Endothelial cell of umbilical vein (primary cell): ENCODE measurements around the gene BTN1A1. TPM values are rescaled to one million over a fixed set of nuclear protein-coding genes. Genes with fewer than 3 reads are reported as not detected.

Source experiments
- BruUV-seq: library from RNA; stranded (reverse); fragments of 400-500 nt; replicated peaks from 2 replicates; lab custom pipeline; 2021; lab: Mats Ljungman, UMichigan
- CTCF ChIA-PET: fragments of 300-600, 350-600 bp; sonication (Branson Sonifier 250); formaldehyde crosslinking; loops from one replicate; lab custom pipeline; 2021; ENCODE audit warnings: antibody characterized with exemption, inconsistent platforms; lab: Charles Lee
- POLR2A ChIA-PET: fragments of 300-600, 350-600 bp; sonication (Branson Sonifier 250); formaldehyde crosslinking; loops from one replicate; lab custom pipeline; 2021; ENCODE audit warnings: antibody characterized with exemption, inconsistent platforms; lab: Charles Lee
- DNase-seq: peaks from one replicate; pipeline ENCODE4 v3.0.0-alpha.2; 2011; ENCODE audit warnings: low read depth, low spot score
- FAIRE-seq: peaks from 2 replicates; lab custom pipeline; 2011; peaks lifted over from hg19 to GRCh38; lab: Jason Lieb, UNC
- H2AFZ ChIP-seq: 2 replicates; pipeline ENCODE4 v1.6.0; 2012; ENCODE audit warnings: low read depth, low read length, control low read depth, inconsistent platforms
- H3K27ac ChIP-seq: 2 replicates; pipeline ENCODE4 v1.5.1; 2011; ENCODE audit warnings: low read depth, mild to moderate bottlenecking, control low read depth, low read length, moderate library complexity; ENCODE audit not compliant: insufficient read depth
- H3K27me3 ChIP-seq, 2 experiments: 2 replicates each; pipeline versions ENCODE4 v1.6.0 to v1.6.1; 2011; ENCODE audit warnings: low read length in 2 of 2, mixed read lengths in 1 of 2; ENCODE audit not compliant: control insufficient read depth in 2 of 2, insufficient read depth in 2 of 2
- H3K36me3 ChIP-seq, 2 experiments: 2 replicates in 1 of 2; 3 replicates in 1 of 2; pipeline ENCODE4 v1.5.1; 2011; ENCODE audit warnings: low read length in 2 of 2, mild to moderate bottlenecking in 1 of 2, moderate library complexity in 1 of 2; ENCODE audit not compliant: control insufficient read depth in 2 of 2, insufficient read depth in 2 of 2; ENCODE audit errors: extremely low read depth in 1 of 2
- H3K4me1 ChIP-seq: 3 replicates; pipeline ENCODE4 v1.5.1; 2011; ENCODE audit warnings: mild to moderate bottlenecking, low read length; ENCODE audit not compliant: control insufficient read depth, insufficient read depth; ENCODE audit errors: extremely low read depth
- H3K4me2 ChIP-seq: 2 replicates; pipeline ENCODE4 v1.6.1; 2011; ENCODE audit warnings: low read length, control low read depth, mixed read lengths; ENCODE audit not compliant: insufficient read depth
- H3K4me3 ChIP-seq, 3 experiments: fragments of 200-600 bp in 1 of 3; sonication (generic), shearing (Covaris generic) in 1 of 3; replicated peaks in 1 of 3; 2 replicates each; pipeline ENCODE4 v1.5.1; 2011 to 2016; ENCODE audit warnings: control low read depth in 3 of 3, low read length in 3 of 3, mild to moderate bottlenecking in 2 of 3, inconsistent platforms in 1 of 3, low read depth in 1 of 3, moderate library complexity in 1 of 3; ENCODE audit not compliant: insufficient read depth in 1 of 3
- H3K79me2 ChIP-seq: 2 replicates; pipeline ENCODE4 v1.6.0; 2012; ENCODE audit warnings: low read length, inconsistent platforms; ENCODE audit not compliant: control insufficient read depth, insufficient read depth
- H3K9ac ChIP-seq: replicated peaks from 2 replicates; pipeline ENCODE3; 2011; ENCODE audit warnings: low read length, control low read depth; ENCODE audit not compliant: insufficient read depth; ENCODE audit errors: extremely low read depth
- H3K9me1 ChIP-seq: replicated peaks from 3 replicates; pipeline ENCODE4 v1.6.0; 2011; ENCODE audit warnings: mild to moderate bottlenecking, low read length; ENCODE audit not compliant: control insufficient read depth, insufficient read depth; ENCODE audit errors: extremely low read depth
- H3K9me3 ChIP-seq: replicated peaks from 2 replicates; pipeline ENCODE4 v1.5.1; 2012; ENCODE audit warnings: low read length, inconsistent platforms; ENCODE audit not compliant: control insufficient read depth, insufficient read depth
- H4K20me1 ChIP-seq: replicated peaks from 2 replicates; pipeline ENCODE3; 2011; ENCODE audit warnings: mild to moderate bottlenecking, low read length; ENCODE audit not compliant: control insufficient read depth, insufficient read depth; ENCODE audit errors: extremely low read depth
- EZH2 ChIP-seq: IDR thresholded peaks from 2 replicates; pipeline ENCODE4 v1.6.1; 2012; ENCODE audit warnings: borderline replicate concordance, low read depth, mild to moderate bottlenecking, moderate library complexity, low read length, inconsistent platforms; ENCODE audit not compliant: severe bottlenecking
- FOS ChIP-seq: IDR thresholded peaks from 2 replicates; pipeline ENCODE4 v1.6.1; 2011; ENCODE audit warnings: mild to moderate bottlenecking, low read length, moderate library complexity, borderline replicate concordance; ENCODE audit not compliant: insufficient read depth
- GATA2 ChIP-seq: IDR thresholded peaks from 2 replicates; pipeline ENCODE4 v1.7.0; 2011; ENCODE audit warnings: low read depth, mild to moderate bottlenecking, moderate library complexity, mixed read lengths, low read length; ENCODE audit not compliant: insufficient read length, insufficient read depth
- JUN ChIP-seq: IDR thresholded peaks from 2 replicates; pipeline ENCODE4 v1.6.1; 2011; ENCODE audit warnings: borderline replicate concordance, low read depth; ENCODE audit not compliant: insufficient read length, insufficient read depth
- MYC ChIP-seq: IDR thresholded peaks from one replicate; pipeline ENCODE4 v1.6.1; 2011; ENCODE audit warnings: mild to moderate bottlenecking, low read depth, low read length
- POLR2A ChIP-seq: IDR thresholded peaks from 2 replicates; pipeline ENCODE4 v1.6.1; 2012; ENCODE audit warnings: low read depth, mild to moderate bottlenecking, control low read depth, low read length
- POLR2AphosphoS5 ChIP-seq: IDR thresholded peaks from 2 replicates; pipeline ENCODE4 v1.6.1; 2012; ENCODE audit warnings: low read depth, mild to moderate bottlenecking, control low read depth, low read length, moderate library complexity; ENCODE audit not compliant: insufficient read depth
- dilution Hi-C: fragments of 300-500 bp; cut with MboI; formaldehyde crosslinking; loops from one replicate; pipeline ENCODE4 v1.15.0; 2019; ENCODE audit warnings: low sequenced_read_pairs; ENCODE audit not compliant: extremely low pct_ligation_motif_present
- intact Hi-C: fragments of 100-400 bp; cut with micrococcal nuclease; formaldehyde crosslinking; loops from one replicate; pipeline ENCODE4 v1.10.0; 2022
- polyA plus RNA-seq, 4 experiments: library from polyadenylated mRNA; depleted of rRNA in 3 of 4; stranded (reverse) in 3 of 4; unstranded in 1 of 4; fragments of >200 nt; gene quantifications; 2 replicates each; pipeline versions ENCODE4 v1.2.1 to v1.2.3, GENCODE V29; 2011 to 2012; ENCODE audit warnings: missing spikeins in 1 of 4
- total RNA-seq: library from RNA; stranded (reverse); gene quantifications from 2 replicates; pipeline ENCODE4 v1.2.3, GENCODE V29; 2021
- TF ChIP-seq, protein P1 (sequence below), 2 donors: IDR thresholded peaks; 1 replicate in 1 of 2; 2 replicates in 1 of 2; pipeline ENCODE4 v1.5.1; 2011; ENCODE audit warnings: low read length in 2 of 2, mild to moderate bottlenecking in 2 of 2, moderate library complexity in 2 of 2, control low read depth in 1 of 2, inconsistent platforms in 1 of 2, low read depth in 1 of 2; ENCODE audit not compliant: insufficient read depth in 1 of 2; ENCODE audit errors: extremely low read depth in 1 of 2
- TF ChIP-seq, protein P2 (sequence below): IDR thresholded peaks from 2 replicates; pipeline ENCODE4 v1.6.1; 2011; ENCODE audit not compliant: insufficient read depth, insufficient read length

BTN1A1 gene
- total and polyA plus RNA-seq, 2 donors (not counting 3 experiments of a cell fraction or from before 2014, with no cell fraction given): not detected

DNA sequence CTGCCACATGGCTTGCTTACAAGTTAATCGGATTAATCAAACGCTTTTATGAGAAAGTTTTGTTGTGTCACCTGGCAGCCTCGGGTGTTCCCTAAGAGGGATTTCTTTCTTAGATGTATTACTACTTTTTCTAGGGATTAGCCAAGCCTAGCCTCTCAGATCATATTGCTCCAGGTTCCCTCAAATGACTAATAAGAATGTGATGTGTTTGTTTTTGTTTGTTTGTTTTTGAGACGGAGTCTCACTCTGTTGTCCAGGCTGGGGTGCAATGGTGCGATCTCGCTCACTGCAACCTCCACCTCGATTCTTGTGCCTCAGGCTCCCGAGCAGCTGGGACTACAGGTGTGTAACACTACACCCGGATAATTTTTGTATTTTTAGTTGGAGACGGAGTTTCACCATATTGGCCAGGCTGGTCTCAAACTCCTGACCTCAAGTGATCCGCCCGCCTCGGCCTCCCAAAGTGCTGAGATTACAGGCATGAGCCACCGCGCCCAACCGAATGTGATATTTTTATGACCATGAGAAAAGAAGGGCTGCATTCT lies 39.0 kb downstream of the BTN1A1 start:
- intact Hi-C loops: no loop called here
- Histone ChIP-seq H4K20me1 (no peaks in the 10 kb centered on the region), H3K4me3 (peak overlapping the region in 2 of 3 experiments; percentile 98 to 99), H3K4me1 (peaks cover 21% of the 10 kb centered on the region), H3K27ac (peak overlapping the region; percentile 80), H3K9ac (peak overlapping the region; percentile 96), H3K27me3 (no peaks in the 10 kb centered on the region), H3K79me2 (peaks cover 21% of the 10 kb centered on the region), H3K9me1 (no peaks in the 10 kb centered on the region), H3K4me2 (peak overlapping the region; percentile 61), H3K9me3 (no peaks in the 10 kb centered on the region), H2AFZ (peak overlapping the region; percentile 100), H3K36me3 (no peaks in the 10 kb centered on the region)
- no peak for TF ChIP-seq EZH2
- no peak for TF ChIP-seq GATA2
- no peak for TF ChIP-seq POLR2AphosphoS5
- TF ChIP-seq FOS: no peak
- no peak for TF ChIP-seq MYC
- TF ChIP-seq, protein P1, sequence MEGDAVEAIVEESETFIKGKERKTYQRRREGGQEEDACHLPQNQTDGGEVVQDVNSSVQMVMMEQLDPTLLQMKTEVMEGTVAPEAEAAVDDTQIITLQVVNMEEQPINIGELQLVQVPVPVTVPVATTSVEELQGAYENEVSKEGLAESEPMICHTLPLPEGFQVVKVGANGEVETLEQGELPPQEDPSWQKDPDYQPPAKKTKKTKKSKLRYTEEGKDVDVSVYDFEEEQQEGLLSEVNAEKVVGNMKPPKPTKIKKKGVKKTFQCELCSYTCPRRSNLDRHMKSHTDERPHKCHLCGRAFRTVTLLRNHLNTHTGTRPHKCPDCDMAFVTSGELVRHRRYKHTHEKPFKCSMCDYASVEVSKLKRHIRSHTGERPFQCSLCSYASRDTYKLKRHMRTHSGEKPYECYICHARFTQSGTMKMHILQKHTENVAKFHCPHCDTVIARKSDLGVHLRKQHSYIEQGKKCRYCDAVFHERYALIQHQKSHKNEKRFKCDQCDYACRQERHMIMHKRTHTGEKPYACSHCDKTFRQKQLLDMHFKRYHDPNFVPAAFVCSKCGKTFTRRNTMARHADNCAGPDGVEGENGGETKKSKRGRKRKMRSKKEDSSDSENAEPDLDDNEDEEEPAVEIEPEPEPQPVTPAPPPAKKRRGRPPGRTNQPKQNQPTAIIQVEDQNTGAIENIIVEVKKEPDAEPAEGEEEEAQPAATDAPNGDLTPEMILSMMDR (IDR thresholded peaks at IDR 0.05; ENCODE audit: extremely low read depth in 1 of 2, insufficient read depth in 1 of 2, low read depth in 1 of 2, low read length in 2 of 2): no peak
- TF ChIP-seq, protein P2, sequence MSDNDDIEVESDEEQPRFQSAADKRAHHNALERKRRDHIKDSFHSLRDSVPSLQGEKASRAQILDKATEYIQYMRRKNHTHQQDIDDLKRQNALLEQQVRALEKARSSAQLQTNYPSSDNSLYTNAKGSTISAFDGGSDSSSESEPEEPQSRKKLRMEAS: no peak
- TF ChIP-seq JUN: no peak
- TF ChIP-seq POLR2A: no peak
- POLR2A ChIA-PET: interaction anchor here (0.6 to 0.7 kb wide), 2 partner anchors 11 to 470 kb away, joined by 3 to 4 read pairs; no protein-coding TSS in a partner anchor
- FAIRE-seq (no peak), DNase-seq (no peak)
- BruUV-seq: no TSS peak
- dilution Hi-C loops: loop anchor here (25.0 kb wide), 1 partner anchor 202 kb away; no protein-coding TSS in a partner anchor
- CTCF ChIA-PET: interaction anchor here (0.7 to 3.7 kb wide), 5 partner anchors 13 to 201 kb away, joined by 3 to 42 read pairs (median 22); no protein-coding TSS in a partner anchor
